HG03457 (cell line): Measurements from ENCODE around the gene ETDC.

Source experiments
- ATAC-seq: cut with Tn5 transposase; IDR thresholded peaks from one replicate; pipeline ENCODE4 v1.9.1; 2021; ENCODE audit warnings: moderate number of reproducible peaks; ENCODE audit not compliant: unreplicated experiment

Gene ETDC

GRCh38 chrX:135345107-135345589 lies 35.9 kb downstream of the ETDC start:
- no peak for ATAC-seq

DNA sequence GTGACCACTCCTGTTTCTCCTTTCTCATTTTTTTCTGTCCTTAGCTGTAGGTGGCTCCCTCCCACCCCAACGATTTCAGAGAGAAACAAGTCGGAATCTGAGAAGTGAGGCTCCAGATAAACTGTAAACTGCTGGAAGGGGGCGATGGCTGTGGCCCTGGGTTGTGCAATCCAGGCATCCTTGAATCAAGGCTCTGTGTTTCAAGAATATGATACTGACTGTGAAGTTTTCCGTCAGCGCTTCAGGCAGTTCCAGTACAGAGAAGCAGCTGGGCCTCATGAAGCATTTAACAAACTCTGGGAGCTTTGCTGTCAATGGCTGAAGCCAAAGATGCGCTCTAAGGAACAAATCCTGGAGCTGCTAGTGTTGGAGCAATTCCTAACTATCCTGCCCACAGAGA lies 37.7 kb downstream of the ETDC start:
- no peak for ATAC-seq

- ATAC-seq: no peak
These were observed 38.2 kb downstream of the ETDC start for GRCh38 chrX:135347381-135348016.

DNA sequence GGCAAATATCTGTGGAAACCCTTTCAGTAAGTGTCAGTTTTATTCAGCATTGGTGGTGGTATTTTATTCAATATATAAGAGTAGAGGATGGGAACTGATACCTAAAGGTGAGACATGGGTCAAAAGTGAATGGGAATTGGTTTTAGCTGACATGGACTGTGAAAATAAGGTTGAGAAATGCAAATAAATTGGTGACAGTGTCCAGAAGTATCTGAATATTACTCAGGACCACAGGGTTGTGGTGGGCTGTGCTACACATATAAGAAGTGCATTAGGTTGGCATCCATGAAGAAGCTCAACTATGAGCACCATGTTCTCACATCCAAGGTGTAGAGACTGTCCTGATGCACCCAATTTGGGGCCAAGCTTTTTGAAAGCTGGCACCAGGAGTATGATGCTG lies 45.0 kb downstream of the ETDC start:
- no peak for ATAC-seq
